HAP-1 (cell line): ENCODE data around the gene NTPCR.

Source experiments
- DNase-seq, 2 experiments: peaks; one replicate each; pipeline ENCODE4 v3.0.0-alpha.2; 2016 to 2020; ENCODE audit warnings: low spot score in 2 of 2
- H3K27me3 ChIP-seq: fragments of 250-450 bp; sonication (Bioruptor Pico); 2 replicates; pipeline ENCODE4 v1.5.1; 2020; ENCODE audit warnings: low read depth, mild to moderate bottlenecking, moderate library complexity
- H3K36me3 ChIP-seq: fragments of 250-450 bp; sonication (Bioruptor Pico); replicated peaks from 2 replicates; pipeline ENCODE4 v1.5.1; 2020; ENCODE audit warnings: mild to moderate bottlenecking
- H3K4me1 ChIP-seq: fragments of 250-450 bp; sonication (Bioruptor Pico); 2 replicates; pipeline ENCODE4 v1.5.1; 2020; ENCODE audit warnings: mild to moderate bottlenecking
- H3K4me3 ChIP-seq: fragments of 250-450 bp; sonication (Bioruptor Pico); 2 replicates; pipeline ENCODE4 v1.5.1; 2020; ENCODE audit warnings: mild to moderate bottlenecking, moderate library complexity
- H3K9me3 ChIP-seq: fragments of 250-450 bp; sonication (Bioruptor Pico); 2 replicates; pipeline ENCODE4 v1.5.1; 2020; ENCODE audit warnings: mild to moderate bottlenecking, moderate library complexity
- in situ Hi-C: fragments of 300-500 bp; cut with MboI; formaldehyde crosslinking; loops from 3 replicates; pipeline ENCODE4 v1.14.3; 2020; ENCODE audit warnings: low sequenced_read_pairs, inconsistent platforms, mixed read lengths

The NTPCR gene

GRCh38 chr1:233033361-233033760 is 83.0 kb downstream of the NTPCR start:
- Histone ChIP-seq H3K4me3 (no peak overlapping the region), H3K9me3 (no peaks in the 10 kb centered on the region), H3K27me3 (no peaks in the 10 kb centered on the region), H3K4me1 (no peaks in the 10 kb centered on the region), H3K36me3 (no peaks in the 10 kb centered on the region)
- in situ Hi-C loops = no loop called here
- no peak for DNase-seq
